Activated CD8-positive, alpha-beta memory T cell treated with anti-CD3 and anti-CD28 coated beads for 24 hours (primary cell): Measurements from ENCODE around the gene CRHR1.

ENCODE experiments used
- DNase-seq: peaks from one replicate; pipeline ENCODE4 v3.0.0-alpha.2; 2020

CRHR1 gene

GRCh38 chr17:45790296-45790922, 6.3 kb downstream of the CRHR1 start:
- DNase-seq = no peak

GRCh38 chr17:45791041-45791582, 7.0 kb downstream of the CRHR1 start:
- DNase-seq = no peak

- DNase-seq = no peak
These were observed 7.8 kb downstream of the CRHR1 start for GRCh38 chr17:45791935-45792334.

GRCh38 chr17:45792437-45792836, 8.3 kb downstream of the CRHR1 start:
- no peak for DNase-seq

- no peak for DNase-seq
These were observed 9.1 kb downstream of the CRHR1 start for GRCh38 chr17:45792995-45793755.

GRCh38 chr17:45793999-45794540, 9.9 kb downstream of the CRHR1 start:
- DNase-seq = no peak

- no peak for DNase-seq
These were observed 10.7 kb downstream of the CRHR1 start for GRCh38 chr17:45794840-45795239.

GRCh38 chr17:45800816-45801215, 16.7 kb downstream of the CRHR1 start:
- DNase-seq = no peak

- no peak for DNase-seq
These were observed 17.3 kb downstream of the CRHR1 start for GRCh38 chr17:45801421-45801820.

- no peak for DNase-seq
These were observed 24.7 kb downstream of the CRHR1 start for GRCh38 chr17:45808845-45809244.

- DNase-seq = no peak
These were observed 25.4 kb downstream of the CRHR1 start for GRCh38 chr17:45809499-45809898.

GRCh38 chr17:45812102-45812501, 28.0 kb downstream of the CRHR1 start:
- no peak for DNase-seq

- DNase-seq = no peak
These were observed 29.1 kb downstream of the CRHR1 start for GRCh38 chr17:45813048-45813725.

GRCh38 chr17:45814622-45815606, 30.8 kb downstream of the CRHR1 start:
- no peak for DNase-seq

- DNase-seq = no peak
These were observed 31.6 kb downstream of the CRHR1 start for GRCh38 chr17:45815752-45816151.

- no peak for DNase-seq
These were observed 33.9 kb downstream of the CRHR1 start for GRCh38 chr17:45818041-45818440.

- no peak for DNase-seq
These were observed 34.6 kb downstream of the CRHR1 start for GRCh38 chr17:45818699-45819098.

- no peak for DNase-seq
These were observed 35.5 kb downstream of the CRHR1 start for GRCh38 chr17:45819632-45820031.

GRCh38 chr17:45820052-45820780, 36.1 kb downstream of the CRHR1 start:
- no peak for DNase-seq

GRCh38 chr17:45821147-45821546, 37.0 kb downstream of the CRHR1 start:
- no peak for DNase-seq

GRCh38 chr17:45823598-45823997, 39.5 kb downstream of the CRHR1 start:
- DNase-seq = no peak

- no peak for DNase-seq
These were observed 40.4 kb downstream of the CRHR1 start for GRCh38 chr17:45824475-45824874.
